Endothelial cell of umbilical vein (primary cell): ENCODE data around the gene ATP8B3. TPM values are rescaled to one million over a fixed set of nuclear protein-coding genes. Genes with fewer than 3 reads are reported as not detected.

Experiments used
- BruUV-seq: library from RNA; stranded (reverse); fragments of 400-500 nt; replicated peaks from 2 replicates; lab custom pipeline; 2021; lab: Mats Ljungman, UMichigan
- CTCF ChIA-PET: fragments of 300-600, 350-600 bp; sonication (Branson Sonifier 250); formaldehyde crosslinking; loops from one replicate; lab custom pipeline; 2021; ENCODE audit warnings: antibody characterized with exemption, inconsistent platforms; lab: Charles Lee
- POLR2A ChIA-PET: fragments of 300-600, 350-600 bp; sonication (Branson Sonifier 250); formaldehyde crosslinking; loops from one replicate; lab custom pipeline; 2021; ENCODE audit warnings: antibody characterized with exemption, inconsistent platforms; lab: Charles Lee
- DNase-seq: peaks from one replicate; pipeline ENCODE4 v3.0.0-alpha.2; 2011; ENCODE audit warnings: low read depth, low spot score
- FAIRE-seq: peaks from 2 replicates; lab custom pipeline; 2011; peaks lifted over from hg19 to GRCh38; lab: Jason Lieb, UNC
- H2AFZ ChIP-seq: 2 replicates; pipeline ENCODE4 v1.6.0; 2012; ENCODE audit warnings: low read depth, low read length, control low read depth, inconsistent platforms
- H3K27ac ChIP-seq: 2 replicates; pipeline ENCODE4 v1.5.1; 2011; ENCODE audit warnings: low read depth, mild to moderate bottlenecking, control low read depth, low read length, moderate library complexity; ENCODE audit not compliant: insufficient read depth
- H3K27me3 ChIP-seq, 2 experiments: 2 replicates each; pipeline versions ENCODE4 v1.6.0 to v1.6.1; 2011; ENCODE audit warnings: low read length in 2 of 2, mixed read lengths in 1 of 2; ENCODE audit not compliant: control insufficient read depth in 2 of 2, insufficient read depth in 2 of 2
- H3K36me3 ChIP-seq, 2 experiments: 2 replicates in 1 of 2; 3 replicates in 1 of 2; pipeline ENCODE4 v1.5.1; 2011; ENCODE audit warnings: low read length in 2 of 2, mild to moderate bottlenecking in 1 of 2, moderate library complexity in 1 of 2; ENCODE audit not compliant: control insufficient read depth in 2 of 2, insufficient read depth in 2 of 2; ENCODE audit errors: extremely low read depth in 1 of 2
- H3K4me1 ChIP-seq: 3 replicates; pipeline ENCODE4 v1.5.1; 2011; ENCODE audit warnings: mild to moderate bottlenecking, low read length; ENCODE audit not compliant: control insufficient read depth, insufficient read depth; ENCODE audit errors: extremely low read depth
- H3K4me2 ChIP-seq: 2 replicates; pipeline ENCODE4 v1.6.1; 2011; ENCODE audit warnings: low read length, control low read depth, mixed read lengths; ENCODE audit not compliant: insufficient read depth
- H3K4me3 ChIP-seq, 3 experiments: fragments of 200-600 bp in 1 of 3; sonication (generic), shearing (Covaris generic) in 1 of 3; replicated peaks in 1 of 3; 2 replicates each; pipeline ENCODE4 v1.5.1; 2011 to 2016; ENCODE audit warnings: control low read depth in 3 of 3, low read length in 3 of 3, mild to moderate bottlenecking in 2 of 3, inconsistent platforms in 1 of 3, low read depth in 1 of 3, moderate library complexity in 1 of 3; ENCODE audit not compliant: insufficient read depth in 1 of 3
- H3K79me2 ChIP-seq: 2 replicates; pipeline ENCODE4 v1.6.0; 2012; ENCODE audit warnings: low read length, inconsistent platforms; ENCODE audit not compliant: control insufficient read depth, insufficient read depth
- H3K9ac ChIP-seq: replicated peaks from 2 replicates; pipeline ENCODE3; 2011; ENCODE audit warnings: low read length, control low read depth; ENCODE audit not compliant: insufficient read depth; ENCODE audit errors: extremely low read depth
- H3K9me1 ChIP-seq: replicated peaks from 3 replicates; pipeline ENCODE4 v1.6.0; 2011; ENCODE audit warnings: mild to moderate bottlenecking, low read length; ENCODE audit not compliant: control insufficient read depth, insufficient read depth; ENCODE audit errors: extremely low read depth
- H3K9me3 ChIP-seq: replicated peaks from 2 replicates; pipeline ENCODE4 v1.5.1; 2012; ENCODE audit warnings: low read length, inconsistent platforms; ENCODE audit not compliant: control insufficient read depth, insufficient read depth
- H4K20me1 ChIP-seq: replicated peaks from 2 replicates; pipeline ENCODE3; 2011; ENCODE audit warnings: mild to moderate bottlenecking, low read length; ENCODE audit not compliant: control insufficient read depth, insufficient read depth; ENCODE audit errors: extremely low read depth
- CTCF ChIP-seq, 2 donors: IDR thresholded peaks; 1 replicate in 1 of 2; 2 replicates in 1 of 2; pipeline ENCODE4 v1.5.1; 2011; ENCODE audit warnings: low read length in 2 of 2, mild to moderate bottlenecking in 2 of 2, moderate library complexity in 2 of 2, control low read depth in 1 of 2, inconsistent platforms in 1 of 2, low read depth in 1 of 2; ENCODE audit not compliant: insufficient read depth in 1 of 2; ENCODE audit errors: extremely low read depth in 1 of 2
- EZH2 ChIP-seq: IDR thresholded peaks from 2 replicates; pipeline ENCODE4 v1.6.1; 2012; ENCODE audit warnings: borderline replicate concordance, low read depth, mild to moderate bottlenecking, moderate library complexity, low read length, inconsistent platforms; ENCODE audit not compliant: severe bottlenecking
- JUN ChIP-seq: IDR thresholded peaks from 2 replicates; pipeline ENCODE4 v1.6.1; 2011; ENCODE audit warnings: borderline replicate concordance, low read depth; ENCODE audit not compliant: insufficient read length, insufficient read depth
- MAX ChIP-seq: IDR thresholded peaks from 2 replicates; pipeline ENCODE4 v1.6.1; 2011; ENCODE audit not compliant: insufficient read depth, insufficient read length
- MYC ChIP-seq: IDR thresholded peaks from one replicate; pipeline ENCODE4 v1.6.1; 2011; ENCODE audit warnings: mild to moderate bottlenecking, low read depth, low read length
- dilution Hi-C: fragments of 300-500 bp; cut with MboI; formaldehyde crosslinking; loops from one replicate; pipeline ENCODE4 v1.15.0; 2019; ENCODE audit warnings: low sequenced_read_pairs; ENCODE audit not compliant: extremely low pct_ligation_motif_present
- intact Hi-C: fragments of 100-400 bp; cut with micrococcal nuclease; formaldehyde crosslinking; loops from one replicate; pipeline ENCODE4 v1.10.0; 2022
- polyA plus RNA-seq, 4 experiments: library from polyadenylated mRNA; depleted of rRNA in 3 of 4; stranded (reverse) in 3 of 4; unstranded in 1 of 4; fragments of >200 nt; gene quantifications; 2 replicates each; pipeline versions ENCODE4 v1.2.1 to v1.2.3, GENCODE V29; 2011 to 2012; ENCODE audit warnings: missing spikeins in 1 of 4
- total RNA-seq: library from RNA; stranded (reverse); gene quantifications from 2 replicates; pipeline ENCODE4 v1.2.3, GENCODE V29; 2021

The ATP8B3 gene
- total and polyA plus RNA-seq, 2 donors (not counting 3 experiments of a cell fraction or from before 2014, with no cell fraction given) = 1.1 to 7.3 TPM

- POLR2A ChIA-PET = no interaction called here
- Histone ChIP-seq H3K4me1 (no peaks in the 10 kb centered on the region), H3K9me3 (no peaks in the 10 kb centered on the region), H4K20me1 (no peaks in the 10 kb centered on the region), H3K27me3 (peaks cover 6 to 12% of the 10 kb centered on the region in 2 experiments), H3K79me2 (no peaks in the 10 kb centered on the region), H3K9ac (no peak overlapping the region), H3K27ac (no peak overlapping the region), H3K9me1 (no peaks in the 10 kb centered on the region), H2AFZ (no peak overlapping the region), H3K36me3 (no peaks in the 10 kb centered on the region), H3K4me3 (no peak overlapping the region), H3K4me2 (no peak overlapping the region)
- DNase-seq (no peak), FAIRE-seq (no peak)
- intact Hi-C loops = no loop called here
- TF ChIP-seq EZH2 (no peak), MAX (no peak), MYC (no peak), CTCF (IDR thresholded peaks at IDR 0.05; ENCODE audit: extremely low read depth in 1 of 2, insufficient read depth in 1 of 2, low read depth in 1 of 2, low read length in 2 of 2) (no peak), JUN (no peak)
- CTCF ChIA-PET = interaction anchor here (1.1 to 6.1 kb wide), 7 partner anchors 11 to 44 kb away, joined by 3 to 58 read pairs (median 8); no protein-coding TSS in a partner anchor
- no TSS peak for BruUV-seq
- dilution Hi-C loops = no loop called here
Measured at GRCh38 chr19:1782521-1782920, 29.6 kb downstream of the ATP8B3 start.
